Renal pelvis (tissue), 12 donors: ENCODE results near the gene OR4K2. TPM values are rescaled to one million over a fixed set of nuclear protein-coding genes. Genes with fewer than 3 reads are reported as not detected.
"Not testable (repeated sequence)": the region's sequence is repeated elsewhere in the genome, so short reads cannot be mapped to it uniquely, and the experiment has no call there.

Experiments
- DNase-seq: peaks from one replicate; pipeline ENCODE4 v3.0.0-alpha.2; 2013
- long read RNA-seq, 16 experiments: transcript quantifications; one replicate each; lab custom pipeline, GENCODE V29; 2026
- polyA plus RNA-seq, 3 donors: library from polyadenylated mRNA; unstranded; fragments of 120-200 nt; gene quantifications; one replicate each; pipeline ENCODE4 v1.2.1, GENCODE V29; 2013; ENCODE audit not compliant: insufficient read length in 3 of 3

OR4K2 gene, protein sequence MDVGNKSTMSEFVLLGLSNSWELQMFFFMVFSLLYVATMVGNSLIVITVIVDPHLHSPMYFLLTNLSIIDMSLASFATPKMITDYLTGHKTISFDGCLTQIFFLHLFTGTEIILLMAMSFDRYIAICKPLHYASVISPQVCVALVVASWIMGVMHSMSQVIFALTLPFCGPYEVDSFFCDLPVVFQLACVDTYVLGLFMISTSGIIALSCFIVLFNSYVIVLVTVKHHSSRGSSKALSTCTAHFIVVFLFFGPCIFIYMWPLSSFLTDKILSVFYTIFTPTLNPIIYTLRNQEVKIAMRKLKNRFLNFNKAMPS
- not detected for polyA plus RNA-seq
- long read RNA-seq, donor 1 = 0 reads
- long read RNA-seq, donor 2, partial matches to known transcripts = 0 of 2 reads
- long read RNA-seq, donor 2, other reads (novel, unspliced or antisense) = 0 of 2 reads
- long read RNA-seq, donor 3 = 0 reads
- long read RNA-seq, donor 4 = 0 reads
- long read RNA-seq, donor 5 = 0 reads
- long read RNA-seq, donor 6 = 0 reads
- long read RNA-seq, donor 7, partial matches to known transcripts = 0 of 1 reads
- long read RNA-seq, donor 7, other reads (novel, unspliced or antisense) = 0 of 1 reads
- long read RNA-seq, donor 8, partial matches to known transcripts = 0 of 2 reads
- long read RNA-seq, donor 8, other reads (novel, unspliced or antisense) = 0 of 2 reads
- long read RNA-seq, donor 9, partial matches to known transcripts = 0 of 1 reads
- long read RNA-seq, donor 9, other reads (novel, unspliced or antisense) = 0 of 1 reads
- long read RNA-seq, donor 10 = 0 reads
- long read RNA-seq, donor 11, partial matches to known transcripts = 0 of 1 reads
- long read RNA-seq, donor 11, other reads (novel, unspliced or antisense) = 0 of 1 reads
- long read RNA-seq, donor 12 = 0 reads
- long read RNA-seq, donor 13 = 0 reads
- long read RNA-seq, donor 14 = 0 reads
- long read RNA-seq, donor 15 = 0 reads
- long read RNA-seq, donor 16 = 0 reads

- DNase-seq = no peak
These were observed at the start of gene OR4K2 for GRCh38 chr14:19874842-19875241. TSS of gene OR4K2 (plus strand) at chr14:19875142. CDS start at chr14:19876268, 1,126 bp downstream.

- DNase-seq = not testable (repeated sequence)
These were observed 47.2 kb upstream of the OR4K2 start for GRCh38 chr14:19827626-19828244.

DNA sequence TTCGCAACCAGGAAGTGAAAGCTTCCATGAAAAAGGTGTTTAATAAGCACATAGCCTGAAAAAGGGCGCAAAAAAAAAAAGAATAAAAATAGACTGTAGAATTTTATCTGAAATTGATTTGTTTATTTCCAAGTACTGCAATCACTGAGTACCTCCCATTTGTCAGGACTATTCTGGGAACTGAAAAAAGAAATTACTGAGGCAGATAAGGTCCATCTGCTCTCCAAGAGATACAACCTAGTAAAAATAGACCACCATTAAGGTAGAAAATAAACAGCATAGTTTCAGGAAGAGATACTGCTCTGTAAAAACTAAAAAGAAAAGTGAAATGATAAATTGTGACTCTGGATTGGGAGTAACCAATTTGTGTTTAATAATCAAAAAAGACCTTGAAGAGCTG, 46.6 kb upstream of the OR4K2 start:
- DNase-seq = no peak

GRCh38 chr14:19834203-19834848, 40.6 kb upstream of the OR4K2 start:
- not testable (repeated sequence) for DNase-seq

- no peak for DNase-seq
These were observed 36.5 kb upstream of the OR4K2 start for GRCh38 chr14:19838433-19838832.

DNA sequence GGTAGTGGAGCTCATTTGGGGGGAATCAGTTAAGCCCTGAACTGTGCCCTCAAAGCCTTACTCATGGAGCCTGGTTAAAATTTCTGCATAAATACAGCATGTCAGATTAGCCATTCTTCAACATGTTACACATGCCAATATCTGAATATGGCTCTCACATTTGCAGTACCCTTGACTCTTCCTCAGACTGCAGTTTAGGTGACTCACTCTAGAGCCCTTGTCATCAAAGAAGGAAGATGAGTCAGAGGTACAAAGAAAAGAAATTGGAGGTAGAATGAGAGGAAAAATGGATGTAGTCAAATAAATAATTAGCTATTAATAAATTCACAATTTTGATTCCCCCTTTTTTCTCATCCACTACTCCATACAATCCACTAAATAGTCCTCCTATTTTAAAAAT, 23.6 kb upstream of the OR4K2 start:
- DNase-seq = no peak

- DNase-seq = not testable (repeated sequence)
These were observed 8.8 kb upstream of the OR4K2 start for GRCh38 chr14:19866061-19866669.

DNA sequence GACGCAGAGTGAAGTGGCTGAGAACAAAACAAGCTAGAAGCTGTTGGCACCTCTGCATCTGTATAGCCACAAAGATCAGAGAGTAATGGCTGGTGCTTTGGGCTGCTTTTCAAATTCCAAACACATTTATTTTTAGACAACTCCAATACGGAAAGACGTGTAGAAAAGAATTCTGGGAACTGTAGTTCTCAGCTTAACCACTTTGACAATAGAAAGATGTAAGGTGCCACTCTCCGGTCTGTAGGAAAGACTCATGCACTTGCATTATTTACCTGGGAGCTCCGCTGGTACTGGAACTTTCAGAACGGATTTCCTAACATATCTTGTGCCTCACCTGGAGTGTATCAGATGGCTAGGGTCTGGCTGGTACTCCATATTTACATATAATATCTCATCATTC, 1.8 kb upstream of the OR4K2 start:
- DNase-seq = no peak

GRCh38 chr14:19878029-19878642, 3.2 kb downstream of the OR4K2 start:
- DNase-seq = no peak

GRCh38 chr14:19895282-19895681, 20.3 kb downstream of the OR4K2 start:
- DNase-seq = no peak

- DNase-seq = no peak
These were observed 26.1 kb downstream of the OR4K2 start for GRCh38 chr14:19900999-19901398.

DNA sequence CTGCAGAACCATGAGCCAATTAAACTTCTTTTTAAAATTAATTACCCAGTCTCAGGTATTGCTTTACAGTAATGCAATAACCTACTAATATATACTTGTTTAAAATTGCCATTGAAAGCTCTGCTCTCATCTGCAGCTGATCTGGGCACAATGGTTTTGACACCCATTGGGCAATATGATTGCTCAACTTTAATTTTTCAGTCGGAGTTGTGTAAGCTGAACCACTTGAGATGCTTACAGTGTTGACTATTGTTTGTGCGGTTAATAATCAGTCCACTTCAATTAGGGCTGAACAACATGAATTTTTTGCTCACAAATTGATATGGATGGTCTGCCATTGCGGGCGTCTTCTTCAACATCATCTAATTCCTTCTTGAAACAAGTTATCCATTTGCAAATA, 27.5 kb downstream of the OR4K2 start:
- no peak for DNase-seq

GRCh38 chr14:19906665-19907064, 31.7 kb downstream of the OR4K2 start:
- no peak for DNase-seq

GRCh38 chr14:19911114-19911513, 36.2 kb downstream of the OR4K2 start:
- no peak for DNase-seq

- no peak for DNase-seq
These were observed 42.3 kb downstream of the OR4K2 start for GRCh38 chr14:19917243-19917642.

GRCh38 chr14:19917955-19918518, 43.1 kb downstream of the OR4K2 start:
- no peak for DNase-seq

- no peak for DNase-seq
These were observed 43.8 kb downstream of the OR4K2 start for GRCh38 chr14:19918553-19919264.

- no peak for DNase-seq
These were observed 45.2 kb downstream of the OR4K2 start, which contains the start of gene OR4K5 for GRCh38 chr14:19920021-19920657. TSS of gene OR4K5 (plus strand) at chr14:19920607. CDS start at chr14:19920607, 0 bp downstream.

DNA sequence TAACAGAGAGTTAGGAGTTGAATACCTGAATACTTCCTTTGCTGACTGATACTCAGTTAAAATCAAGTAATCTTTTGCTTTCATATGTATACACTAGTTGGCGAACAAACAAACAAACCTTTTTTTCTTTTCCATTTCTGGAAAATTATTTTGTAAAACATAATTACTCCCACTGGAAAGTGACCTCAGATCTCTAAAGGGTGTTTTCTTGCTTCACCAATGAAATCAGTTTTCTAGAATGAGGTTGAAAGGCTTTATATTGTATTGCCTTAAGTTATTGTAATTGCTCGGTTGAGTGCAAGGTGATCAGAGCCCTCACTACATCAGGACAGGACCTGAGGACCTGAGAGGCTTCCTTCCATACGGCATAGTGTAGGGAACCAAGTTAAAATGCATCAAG, 55.7 kb downstream of the OR4K2 start, which contains the start of gene OR4K1:
Gene OR4K1, plus strand, starts transcription at position 301 of the 400 bp plus-strand sequence. CDS start 4,750 bp downstream, outside the sequence.
- no peak for DNase-seq
